Astrocyte (in vitro differentiated cells and primary cell): Measurements from ENCODE around the gene EIF4ENIF1. TPM values are rescaled to one million over a fixed set of nuclear protein-coding genes. Genes with fewer than 3 reads are reported as not detected.

Experiments
- DNase-seq: peaks from one replicate; pipeline ENCODE4 v3.0.0-alpha.2; 2010; ENCODE audit warnings: low read depth
- FAIRE-seq: peaks from 2 replicates; lab custom pipeline; 2011; peaks lifted over from hg19 to GRCh38; lab: Jason Lieb, UNC
- H2AFZ ChIP-seq: 2 replicates; pipeline ENCODE4 v1.6.0; 2012; ENCODE audit warnings: low read depth, low read length, inconsistent platforms
- H3K27ac ChIP-seq: 2 replicates; pipeline ENCODE4 v1.5.1; 2011; ENCODE audit warnings: low read depth, low read length, inconsistent platforms
- H3K27me3 ChIP-seq: 2 replicates; pipeline ENCODE4 v1.6.0; 2011; ENCODE audit warnings: low read length, inconsistent platforms; ENCODE audit not compliant: insufficient read depth
- H3K36me3 ChIP-seq: 2 replicates; pipeline ENCODE4 v1.5.1; 2011; ENCODE audit warnings: low read length, inconsistent platforms; ENCODE audit not compliant: insufficient read depth
- H3K4me1 ChIP-seq: 2 replicates; pipeline ENCODE4 v1.5.1; 2011; ENCODE audit warnings: low read length, inconsistent platforms; ENCODE audit not compliant: insufficient read depth
- H3K4me2 ChIP-seq: 2 replicates; pipeline ENCODE4 v1.6.0; 2012; ENCODE audit warnings: low read length, inconsistent platforms
- H3K4me3 ChIP-seq: 2 replicates; pipeline ENCODE4 v1.5.1; 2011; ENCODE audit warnings: low read depth, mild to moderate bottlenecking, low read length, inconsistent platforms; ENCODE audit not compliant: insufficient read depth
- H3K79me2 ChIP-seq: 2 replicates; pipeline ENCODE4 v1.6.0; 2012; ENCODE audit warnings: mild to moderate bottlenecking, low read length, inconsistent platforms; ENCODE audit not compliant: insufficient read depth
- H3K9ac ChIP-seq: 2 replicates; pipeline ENCODE4 v1.6.0; 2012; ENCODE audit warnings: mild to moderate bottlenecking, low read length, inconsistent platforms
- H3K9me3 ChIP-seq: 2 replicates; pipeline ENCODE4 v1.5.1; 2012; ENCODE audit warnings: low read depth, mild to moderate bottlenecking, low read length, inconsistent platforms; ENCODE audit not compliant: insufficient read depth
- H4K20me1 ChIP-seq: 2 replicates; pipeline ENCODE4 v1.6.0; 2012; ENCODE audit warnings: low read length, inconsistent platforms; ENCODE audit not compliant: insufficient read depth
- H3K27ac Mint-ChIP-seq: one replicate; pipeline ENCODE4 v1.8.0; 2021; ENCODE audit warnings: mild to moderate bottlenecking, mixed read lengths; ENCODE audit not compliant: unreplicated experiment
- H3K27me3 Mint-ChIP-seq: one replicate; pipeline ENCODE4 v1.8.0; 2021; ENCODE audit warnings: low read depth, mixed read lengths; ENCODE audit not compliant: unreplicated experiment
- H3K36me3 Mint-ChIP-seq: one replicate; pipeline ENCODE4 v1.8.0; 2021; ENCODE audit warnings: low read depth, mixed read lengths; ENCODE audit not compliant: unreplicated experiment
- H3K4me1 Mint-ChIP-seq: one replicate; pipeline ENCODE4 v1.8.0; 2021; ENCODE audit warnings: low read depth, mixed read lengths; ENCODE audit not compliant: unreplicated experiment
- H3K4me3 Mint-ChIP-seq: one replicate; pipeline ENCODE4 v1.8.0; 2021; ENCODE audit warnings: mild to moderate bottlenecking, moderate library complexity, mixed read lengths; ENCODE audit not compliant: unreplicated experiment
- H3K9me3 Mint-ChIP-seq: one replicate; pipeline ENCODE4 v1.8.0; 2021; ENCODE audit warnings: mild to moderate bottlenecking, mixed read lengths; ENCODE audit not compliant: unreplicated experiment
- CTCF ChIP-seq: IDR thresholded peaks from 2 replicates; pipeline ENCODE4 v1.5.1; 2011; ENCODE audit warnings: low read depth, mild to moderate bottlenecking, inconsistent platforms, low read length, moderate library complexity; ENCODE audit not compliant: insufficient read depth
- EZH2 ChIP-seq: IDR thresholded peaks from 2 replicates; pipeline ENCODE4 v1.6.1; 2012; ENCODE audit warnings: mild to moderate bottlenecking, low read length, inconsistent platforms; ENCODE audit not compliant: insufficient read depth
- total RNA-seq: library from RNA; stranded (reverse); gene quantifications from 2 replicates; pipeline ENCODE4 v1.2.1, GENCODE V29; 2021

The EIF4ENIF1 gene
- total RNA-seq, 1 donor from 2014 or later: 27.0 TPM

DNA sequence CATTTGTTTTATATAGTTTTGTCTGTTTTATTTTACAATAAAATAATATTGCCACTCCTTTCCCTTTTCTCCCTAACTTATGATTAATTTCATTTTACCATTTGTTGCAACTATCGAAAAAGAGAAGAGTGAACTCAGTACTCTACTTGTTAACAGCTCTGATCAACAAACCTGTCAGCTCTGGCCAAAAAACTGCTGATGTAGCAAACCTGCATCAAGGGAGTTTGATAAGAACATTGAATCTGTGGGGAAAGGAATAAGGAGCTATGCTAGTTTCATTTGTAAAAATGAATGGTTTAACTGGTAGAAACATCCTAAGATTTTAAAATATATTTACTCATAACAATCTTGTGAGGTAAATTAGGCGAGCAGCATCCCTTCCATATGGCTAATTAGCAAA, 42.9 kb downstream of the EIF4ENIF1 start:
- no peak for FAIRE-seq

DNA sequence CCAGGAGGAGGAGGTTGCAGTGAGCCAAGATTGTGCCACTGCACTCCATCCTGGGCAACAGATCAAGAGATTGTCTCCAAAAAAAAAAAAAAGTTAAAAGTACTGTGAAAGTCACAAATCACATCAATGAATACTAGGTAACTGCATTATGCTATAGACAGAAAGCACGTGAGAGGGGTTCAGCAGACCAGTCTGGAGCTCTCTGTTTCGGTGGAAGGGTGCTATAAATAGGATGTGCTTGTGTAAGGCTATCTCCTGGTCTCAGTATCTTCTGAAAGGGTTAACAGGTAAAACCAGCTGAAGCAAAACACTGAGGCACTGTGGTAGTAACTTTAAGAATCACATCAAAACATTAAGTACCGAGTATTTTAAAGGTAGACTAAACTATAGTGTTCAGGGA, 43.4 kb downstream of the EIF4ENIF1 start:
- Histone ChIP-seq H3K79me2 (no peaks in the 10 kb centered on the region), H3K27me3 (no peaks in the 10 kb centered on the region), H3K4me3 (no peak overlapping the region), H3K9me3 (no peaks in the 10 kb centered on the region), H3K4me1 (no peaks in the 10 kb centered on the region), H3K27ac (no peak overlapping the region), H2AFZ (no peak overlapping the region), H4K20me1 (no peaks in the 10 kb centered on the region), H3K36me3 (peaks cover 29% of the 10 kb centered on the region), H3K9ac (no peak overlapping the region), H3K4me2 (no peak overlapping the region)
- DNase-seq (no peak), FAIRE-seq (no peak)
- peaks cover 21% of the 10 kb centered on the region for H3K36me3 Mint-ChIP-seq
- TF ChIP-seq EZH2: no peak
- TF ChIP-seq CTCF: no peak
- H3K4me1 Mint-ChIP-seq: peaks cover 7% of the 10 kb centered on the region
- H3K9me3 Mint-ChIP-seq: no peaks in the 10 kb centered on the region
- H3K27ac Mint-ChIP-seq: no peak overlapping the region
- no peak overlapping the region for H3K4me3 Mint-ChIP-seq
- H3K27me3 Mint-ChIP-seq: no peaks in the 10 kb centered on the region

More for the DNA sequence above, 42.9 kb downstream of the EIF4ENIF1 start:
- no peaks in the 10 kb centered on the region for H3K4me1 ChIP-seq
- Mint-ChIP-seq H3K27me3 (no peaks in the 10 kb centered on the region), H3K27ac (no peak overlapping the region), H3K36me3 (peaks cover 20% of the 10 kb centered on the region), H3K9me3 (no peaks in the 10 kb centered on the region), H3K4me1 (peaks cover 7% of the 10 kb centered on the region), H3K4me3 (no peak overlapping the region)
- TF ChIP-seq EZH2: no peak
- TF ChIP-seq CTCF: no peak
- no peak overlapping the region for H3K4me2 ChIP-seq
- peaks cover 26% of the 10 kb centered on the region for H3K36me3 ChIP-seq
- H3K9ac ChIP-seq: no peak overlapping the region
- peaks cover 4% of the 10 kb centered on the region for H4K20me1 ChIP-seq
- no peak overlapping the region for H3K27ac ChIP-seq
- no peak for DNase-seq
- no peak overlapping the region for H2AFZ ChIP-seq
- no peak overlapping the region for H3K4me3 ChIP-seq
- H3K27me3 ChIP-seq: no peaks in the 10 kb centered on the region
- H3K9me3 ChIP-seq: no peaks in the 10 kb centered on the region
- H3K79me2 ChIP-seq: no peaks in the 10 kb centered on the region

- FAIRE-seq (no peak), DNase-seq (no peak)
- no peak overlapping the region for H3K27ac ChIP-seq
- Mint-ChIP-seq H3K4me3 (no peak overlapping the region), H3K9me3 (no peaks in the 10 kb centered on the region), H3K27ac (no peak overlapping the region), H3K4me1 (peaks cover 7% of the 10 kb centered on the region), H3K36me3 (peaks cover 25% of the 10 kb centered on the region), H3K27me3 (no peaks in the 10 kb centered on the region)
- no peaks in the 10 kb centered on the region for H3K9me3 ChIP-seq
- H3K4me1 ChIP-seq: no peaks in the 10 kb centered on the region
- no peak overlapping the region for H3K4me2 ChIP-seq
- H3K36me3 ChIP-seq: peaks cover 32% of the 10 kb centered on the region
- H3K9ac ChIP-seq: no peak overlapping the region
- no peaks in the 10 kb centered on the region for H3K79me2 ChIP-seq
- no peak overlapping the region for H3K4me3 ChIP-seq
- no peaks in the 10 kb centered on the region for H3K27me3 ChIP-seq
- no peak overlapping the region for H2AFZ ChIP-seq
- peaks cover 1% of the 10 kb centered on the region for H4K20me1 ChIP-seq
- TF ChIP-seq EZH2 (no peak), CTCF (no peak)
Measured at GRCh38 chr22:31445642-31446041, 44.0 kb downstream of the EIF4ENIF1 start.
